NT2/D1 (cell line): ENCODE measurements around the gene TTPAL.

Experiments
- DNase-seq: peaks from one replicate; pipeline ENCODE4 v3.0.0-alpha.2; 2011; ENCODE audit warnings: low read depth, low spot score
- H3K27me3 ChIP-seq: 2 replicates; pipeline ENCODE4 v1.6.0; 2011; ENCODE audit warnings: mild to moderate bottlenecking; ENCODE audit not compliant: insufficient read length, insufficient read depth
- H3K36me3 ChIP-seq: 2 replicates; pipeline ENCODE4 v1.6.1; 2011; ENCODE audit warnings: mild to moderate bottlenecking, low read length, mixed read lengths; ENCODE audit not compliant: insufficient read depth, insufficient read length
- H3K4me1 ChIP-seq: 2 replicates; pipeline ENCODE4 v1.5.1; 2011; ENCODE audit not compliant: insufficient read depth, insufficient read length
- H3K4me3 ChIP-seq: 2 replicates; pipeline ENCODE4 v1.5.1; 2011; ENCODE audit warnings: low read depth; ENCODE audit not compliant: insufficient read length
- H3K9ac ChIP-seq: 2 replicates; pipeline ENCODE4 v1.6.0; 2011; ENCODE audit warnings: low read depth; ENCODE audit not compliant: insufficient read length
- H3K9me3 ChIP-seq: 2 replicates; pipeline ENCODE4 v1.5.1; 2011; ENCODE audit warnings: mild to moderate bottlenecking, low read length; ENCODE audit not compliant: insufficient read depth
- SUZ12 ChIP-seq: IDR thresholded peaks from 2 replicates; pipeline ENCODE4 v1.6.1; 2011; ENCODE audit not compliant: insufficient read length, insufficient read depth; ENCODE audit errors: extremely low read depth
- YY1 ChIP-seq: IDR thresholded peaks from 2 replicates; pipeline ENCODE4 v1.6.1; 2011; ENCODE audit not compliant: insufficient read length, insufficient read depth
- ZNF274 ChIP-seq: IDR thresholded peaks from 2 replicates; pipeline ENCODE4 v1.6.1; 2011; ENCODE audit warnings: mild to moderate bottlenecking, low read depth, low read length

The TTPAL gene

DNA sequence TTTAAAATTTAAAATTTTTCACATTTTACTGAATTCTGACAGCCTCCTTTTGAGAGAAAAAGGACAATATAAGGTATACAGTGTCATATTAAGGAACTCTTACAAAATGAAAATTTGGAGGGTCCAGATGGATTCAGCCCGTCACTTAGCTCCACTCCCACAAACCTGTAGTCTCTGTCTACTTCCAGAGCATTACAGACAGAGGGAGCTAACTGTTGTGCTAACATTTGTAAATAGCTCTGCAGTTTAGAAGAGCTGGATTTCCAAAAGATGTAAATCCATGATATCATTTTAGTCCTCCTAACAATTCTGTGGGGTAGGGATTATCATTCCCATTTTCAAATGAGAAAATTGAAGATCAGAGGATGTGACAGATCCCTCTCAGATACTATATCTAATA is 62.3 kb downstream of the TTPAL start:
- H3K9ac ChIP-seq, result no peak overlapping the region
- no peaks in the 10 kb centered on the region for H3K27me3 ChIP-seq
- peaks cover 3% of the 10 kb centered on the region for H3K4me1 ChIP-seq
- no peaks in the 10 kb centered on the region for H3K36me3 ChIP-seq
- DNase-seq, result no peak
- TF ChIP-seq SUZ12, result no peak
- TF ChIP-seq ZNF274, result no peak
- no peak for TF ChIP-seq YY1
- H3K9me3 ChIP-seq, result no peaks in the 10 kb centered on the region
- H3K4me3 ChIP-seq, result no peak overlapping the region

- Histone ChIP-seq H3K9ac (no peak overlapping the region), H3K9me3 (no peaks in the 10 kb centered on the region), H3K4me1 (peaks cover 3% of the 10 kb centered on the region), H3K36me3 (no peaks in the 10 kb centered on the region), H3K4me3 (no peak overlapping the region), H3K27me3 (no peaks in the 10 kb centered on the region)
- DNase-seq, result no peak
- no peak for TF ChIP-seq YY1
- no peak for TF ChIP-seq ZNF274
- no peak for TF ChIP-seq SUZ12
Measured at GRCh38 chr20:44540834-44541233, 65.2 kb downstream of the TTPAL start.

GRCh38 chr20:44541992-44542391 is 66.3 kb downstream of the TTPAL start:
- DNase-seq, result no peak
- no peaks in the 10 kb centered on the region for H3K9me3 ChIP-seq
- TF ChIP-seq YY1 (no peak), SUZ12 (no peak), ZNF274 (no peak)
- no peaks in the 10 kb centered on the region for H3K27me3 ChIP-seq
- H3K36me3 ChIP-seq, result no peaks in the 10 kb centered on the region
- no peak overlapping the region for H3K4me3 ChIP-seq
- no peak overlapping the region for H3K9ac ChIP-seq
- H3K4me1 ChIP-seq, result peaks cover 3% of the 10 kb centered on the region

DNA sequence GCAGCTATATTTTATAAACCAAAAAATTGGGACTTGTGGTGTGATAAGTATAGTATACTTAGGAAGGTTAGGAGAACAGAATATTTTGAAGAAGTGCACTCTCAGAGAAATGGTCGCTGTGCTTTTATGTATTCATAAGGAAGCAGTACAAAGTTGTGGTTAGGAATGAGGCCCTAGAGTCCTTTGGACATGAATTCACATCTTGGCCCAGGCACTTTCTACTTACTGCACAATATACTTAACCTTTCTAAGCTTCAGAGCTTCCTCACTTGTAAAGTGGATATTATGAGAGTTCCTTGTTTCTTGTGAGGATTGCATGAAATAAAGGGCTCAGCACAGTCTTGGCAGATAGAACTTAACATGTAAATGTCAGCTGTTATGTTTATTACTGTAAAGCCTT is 67.2 kb downstream of the TTPAL start:
- no peaks in the 10 kb centered on the region for H3K27me3 ChIP-seq
- no peaks in the 10 kb centered on the region for H3K9me3 ChIP-seq
- H3K4me3 ChIP-seq, result no peak overlapping the region
- no peaks in the 10 kb centered on the region for H3K36me3 ChIP-seq
- TF ChIP-seq YY1 (no peak), SUZ12 (no peak), ZNF274 (no peak)
- no peak overlapping the region for H3K9ac ChIP-seq
- DNase-seq, result no peak
- H3K4me1 ChIP-seq, result peaks cover 4% of the 10 kb centered on the region

GRCh38 chr20:44543358-44543757 is 67.7 kb downstream of the TTPAL start:
- H3K4me1 ChIP-seq, result peaks cover 4% of the 10 kb centered on the region
- no peak for TF ChIP-seq SUZ12
- no peak for TF ChIP-seq ZNF274
- no peak for TF ChIP-seq YY1
- DNase-seq, result no peak
- H3K9ac ChIP-seq, result no peak overlapping the region
- H3K36me3 ChIP-seq, result no peaks in the 10 kb centered on the region
- H3K9me3 ChIP-seq, result no peaks in the 10 kb centered on the region
- no peak overlapping the region for H3K4me3 ChIP-seq
- no peaks in the 10 kb centered on the region for H3K27me3 ChIP-seq
